ENCODE measurements around the gene EVI5L. TPM values are rescaled to one million over a fixed set of nuclear protein-coding genes. Genes with fewer than 3 reads are reported as not detected.

The EVI5L gene
- total and polyA plus RNA-seq, 2 of the 8 experiments (the other 6 are each of a cell fraction or from before 2014, with no cell fraction given) = 7.2 to 11.0 TPM

DNA sequence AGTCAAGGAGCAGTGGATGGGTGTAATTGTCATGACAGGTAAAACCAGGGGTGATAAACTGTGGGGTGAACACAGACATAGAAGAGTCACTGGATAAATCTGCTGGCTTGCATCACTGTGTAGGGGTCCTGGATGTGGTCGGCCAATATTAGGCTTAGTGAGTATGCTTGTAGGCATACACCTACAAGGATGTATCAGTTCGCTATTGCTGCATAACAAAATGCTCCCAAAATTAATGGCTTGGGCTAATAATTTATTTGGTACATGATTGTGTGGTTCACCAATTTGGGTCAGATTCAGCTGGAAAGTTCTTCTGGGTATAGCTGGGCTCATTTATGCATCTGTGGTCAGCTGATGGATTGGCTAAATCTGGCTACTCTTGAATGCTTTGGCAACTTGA, 11.2 kb upstream of the EVI5L start:
- Histone ChIP-seq H3K79me2 (ENCODE audit: control insufficient read depth in 1 of 2, insufficient read depth in 2 of 2, low read length in 2 of 2) (no peaks in the 10 kb centered on the region), H2BK120ac (replicated peaks; ENCODE audit: low read depth, low read length) (no peak overlapping the region), H2BK15ac (ENCODE audit: low read length) (no peak overlapping the region), H2AK5ac (ENCODE audit: low read depth, low read length) (no peak overlapping the region), H3K23me2 (ENCODE audit: low read depth, low read length) (no peaks in the 10 kb centered on the region), H2BK20ac (ENCODE audit: low read length) (no peak overlapping the region), H3K4ac (replicated peaks; ENCODE audit: insufficient read length, low read depth, low read length) (no peak overlapping the region), H3K56ac (replicated peaks; ENCODE audit: insufficient read length, low read depth, low read length) (no peak overlapping the region), H4K8ac (ENCODE audit: extremely low read depth, insufficient read depth, low read length) (no peak overlapping the region), H3K4me3 (ENCODE audit: extremely low read depth in 1 of 4, insufficient read depth in 2 of 4, low read depth in 3 of 4, low read length in 4 of 4) (no peak overlapping the region), H3K9me3 (ENCODE audit: insufficient read depth in 2 of 2, low read depth in 1 of 2, low read length in 1 of 2) (peaks cover 3 to 6% of the 10 kb centered on the region in 2 experiments; a peak in 1 of 4 replicates), H3K9ac (replicated peaks in 1 of 4; ENCODE audit: extremely low read depth in 1 of 4, low read depth in 3 of 4, low read length in 3 of 4) (no peak overlapping the region), H2BK12ac (ENCODE audit: low read depth, low read length) (no peak overlapping the region), H4K20me1 (replicated peaks in 1 of 2; ENCODE audit: control insufficient read depth in 1 of 2, insufficient read depth in 2 of 2, low read length in 2 of 2) (no peaks in the 10 kb centered on the region), H3K36me3 (ENCODE audit: control insufficient read depth in 2 of 4, insufficient read depth in 4 of 4, low read length in 3 of 4) (no peaks in the 10 kb centered on the region; a peak in 1 of 8 replicates), H3K14ac (ENCODE audit: insufficient read length) (no peak overlapping the region), H3K4me1 (replicated peaks in 1 of 4; ENCODE audit: control insufficient read depth in 3 of 4, insufficient read depth in 4 of 4, low read length in 3 of 4) (no peaks in the 10 kb centered on the region), H4K91ac (replicated peaks; ENCODE audit: insufficient read length, low read length) (no peak overlapping the region), H3K79me1 (ENCODE audit: low read depth, low read length) (no peaks in the 10 kb centered on the region), H2BK5ac (ENCODE audit: low read depth, low read length) (no peak overlapping the region), H4K5ac (ENCODE audit: insufficient read length, low read depth, low read length) (no peak overlapping the region), H3K23ac (ENCODE audit: insufficient read length) (no peak overlapping the region), H3K4me2 (ENCODE audit: insufficient read depth in 1 of 2, low read depth in 2 of 2, low read length in 2 of 2) (no peak overlapping the region), H3K27me3 (replicated peaks in 1 of 4; ENCODE audit: control insufficient read depth in 3 of 4, extremely low read depth in 1 of 4, insufficient read depth in 3 of 4, low read length in 3 of 4) (no peaks in the 10 kb centered on the region; a peak in 2 of 7 replicates), H3K27ac (ENCODE audit: low read depth, low read length) (no peak overlapping the region), H2AFZ (ENCODE audit: low read length) (no peak overlapping the region), H3K18ac (ENCODE audit: extremely low read depth, low read length) (no peak overlapping the region)
- POLR2A ChIA-PET (ENCODE audit: partially characterized antibody) = interaction anchor here (0.9 to 1.8 kb wide), 3 partner anchors 9 to 175 kb away, joined by 3 to 5 read pairs (median 3); no protein-coding TSS in a partner anchor
- TF ChIP-seq KDM4A (IDR thresholded peaks at IDR 0.05; ENCODE audit: low read depth, low read length, severe bottlenecking) (no peak), RAD21 (IDR thresholded peaks at IDR 0.05 in 1 of 2, conservative IDR thresholded peaks at IDR 0.05 in 1 of 2; ENCODE audit: low read depth in 2 of 2, low read length in 2 of 2) (no peak), SIN3A (conservative IDR thresholded peaks at IDR 0.05 in 1 of 2, IDR thresholded peaks at IDR 0.05 in 1 of 2; ENCODE audit: low read depth in 1 of 2, low read length in 2 of 2) (no peak), BACH1 (IDR thresholded peaks at IDR 0.05; ENCODE audit: low read length) (no peak), E2F6 (IDR thresholded peaks at IDR 0.05) (no peak)
- no peak for FAIRE-seq
- CTCF ChIA-PET (ENCODE audit: partially characterized antibody) = interaction anchor here (1.0 to 3.8 kb wide), 4 partner anchors 13 to 138 kb away, joined by 3 to 13 read pairs (median 4); partner anchors contain the start of gene TRAPPC5
- WGBS, 2 experiments (ENCODE audit: extremely low coverage in 1 of 2, insufficient coverage in 1 of 2, insufficient read length in 1 of 2, insufficient replicate concordance in 2 of 2, low coverage in 1 of 2, low lambda C conversion rate in 2 of 2, missing lambda C conversion rate in 1 of 2) = 66% methylated on average over 2 of the region's 2 CpGs; no CpG with 5 or more reads in 1 of the 2 experiments
- DNase-seq (ENCODE audit: low read depth in 1 of 2, low spot score in 2 of 2) = no peak
